Omental fat pad (tissue), 4 donors: Measurements from ENCODE around the gene PRSS22. TPM values are rescaled to one million over a fixed set of nuclear protein-coding genes. Genes with fewer than 3 reads are reported as not detected.
A peak's percentile ranks its signal among the peaks of the same experiment; 100 is the strongest.

Source experiments
- ATAC-seq: fragments of 150-250 bp; one replicate; pipeline ENCODE4 v1.9.1; 2016; ENCODE audit warnings: mild to moderate bottlenecking, moderate library complexity; ENCODE audit not compliant: low FRiP score
- DNase-seq: peaks from one replicate; pipeline ENCODE4 v3.0.0-alpha.2; 2019; ENCODE audit warnings: low spot score
- CTCF ChIP-seq, 3 donors: fragments of 450-650 bp; IDR thresholded peaks; one replicate each; pipeline ENCODE4 v1.5.1; 2016 to 2017; ENCODE audit warnings: antibody characterized with exemption in 3 of 3, mild to moderate bottlenecking in 3 of 3, moderate library complexity in 2 of 3
- total RNA-seq, 4 donors: library from RNA; depleted of rRNA; stranded (reverse); fragments of >200 nt; gene quantifications; one replicate each; pipeline ENCODE4 v1.1.0, GENCODE V29; 2016

Gene PRSS22
- total RNA-seq, 4 donors from 2014 or later: not detected

- ATAC-seq (no peak), DNase-seq (no peak)
- TF ChIP-seq CTCF (IDR thresholded peaks at IDR 0.05): no peak
Observed at GRCh38 chr16:2818272-2818876, 39.6 kb downstream of the PRSS22 start.

DNA sequence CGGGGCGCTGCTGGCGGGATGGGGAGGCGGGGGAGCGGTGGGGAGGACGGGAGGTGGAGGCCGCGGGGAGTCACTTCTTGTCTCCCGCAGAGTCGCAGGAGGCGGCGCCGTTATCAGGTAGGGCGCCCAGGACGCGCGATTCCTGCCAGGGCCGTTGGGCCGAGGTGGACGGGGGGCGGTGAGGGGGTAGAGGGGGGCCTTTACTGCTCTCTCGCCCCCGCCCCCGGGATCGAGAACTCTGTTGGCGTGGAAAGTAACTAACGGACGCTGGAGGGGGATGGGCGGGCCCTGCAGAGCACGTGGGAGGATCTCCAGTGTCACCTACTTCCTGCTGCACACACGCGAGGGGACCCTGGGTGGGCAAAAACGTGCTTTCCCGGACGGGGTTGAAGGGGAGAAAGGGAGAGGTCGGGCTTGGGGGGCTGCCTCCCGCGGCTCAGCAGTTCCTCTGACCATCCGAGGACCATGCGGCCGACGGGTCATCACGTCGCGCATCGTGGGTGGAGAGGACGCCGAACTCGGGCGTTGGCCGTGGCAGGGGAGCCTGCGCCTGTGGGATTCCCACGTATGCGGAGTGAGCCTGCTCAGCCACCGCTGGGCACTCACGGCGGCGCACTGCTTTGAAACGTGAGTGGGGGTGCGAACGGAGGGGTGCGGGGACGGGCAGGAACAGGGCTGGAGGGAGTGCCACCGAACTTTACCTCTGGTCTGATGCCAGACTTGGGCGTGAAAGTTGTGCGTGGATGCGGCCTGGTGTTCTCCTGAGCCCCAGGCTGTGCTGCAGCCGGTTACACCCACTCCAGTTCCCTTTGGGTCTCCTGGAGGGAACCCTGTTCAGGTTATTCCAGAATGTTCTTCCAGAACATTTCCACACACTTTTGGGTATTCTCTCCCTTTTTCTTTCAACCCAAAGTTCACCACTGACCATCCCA lies 40.4 kb downstream of the PRSS22 start:
- no peak for TF ChIP-seq CTCF (IDR thresholded peaks at IDR 0.05)
- DNase-seq (no peak), ATAC-seq (no peak)

- TF ChIP-seq CTCF (IDR thresholded peaks at IDR 0.05): no peak
- no peak for ATAC-seq
- no peak for DNase-seq
Observed at GRCh38 chr16:2816751-2817339, 41.1 kb downstream of the PRSS22 start, which contains the start of gene PRSS21. TSS of gene PRSS21 (plus strand) at chr16:2817237. CDS start at chr16:2817269, 32 bp downstream.

GRCh38 chr16:2815299-2815771 lies 42.6 kb downstream of the PRSS22 start:
- no peak for TF ChIP-seq CTCF (IDR thresholded peaks at IDR 0.05)
- no peak for ATAC-seq
- DNase-seq: no peak

GRCh38 chr16:2814551-2815298 lies 43.2 kb downstream of the PRSS22 start:
- no peak for TF ChIP-seq CTCF (IDR thresholded peaks at IDR 0.05)
- ATAC-seq (no peak), DNase-seq (peak; percentile 13)

GRCh38 chr16:2813771-2814221 lies 44.2 kb downstream of the PRSS22 start:
- no peak for DNase-seq
- ATAC-seq: no peak
- no peak for TF ChIP-seq CTCF (IDR thresholded peaks at IDR 0.05)
